GM18505 (cell line): Measurements from ENCODE around the gene RIOK2.
"Not testable (repeated sequence)": the region's sequence is repeated elsewhere in the genome, so short reads cannot be mapped to it uniquely, and the experiment has no call there.

Experiments used
- ATAC-seq: cut with Tn5 transposase; IDR thresholded peaks from one replicate; pipeline ENCODE4 v1.9.1; 2021; ENCODE audit not compliant: unreplicated experiment
- POLR2A ChIP-seq: IDR thresholded peaks from 4 replicates; pipeline ENCODE4 v1.6.1; 2011; ENCODE audit warnings: borderline replicate concordance; ENCODE audit not compliant: insufficient read depth, insufficient read length; ENCODE audit errors: extremely low read depth

Gene RIOK2

DNA sequence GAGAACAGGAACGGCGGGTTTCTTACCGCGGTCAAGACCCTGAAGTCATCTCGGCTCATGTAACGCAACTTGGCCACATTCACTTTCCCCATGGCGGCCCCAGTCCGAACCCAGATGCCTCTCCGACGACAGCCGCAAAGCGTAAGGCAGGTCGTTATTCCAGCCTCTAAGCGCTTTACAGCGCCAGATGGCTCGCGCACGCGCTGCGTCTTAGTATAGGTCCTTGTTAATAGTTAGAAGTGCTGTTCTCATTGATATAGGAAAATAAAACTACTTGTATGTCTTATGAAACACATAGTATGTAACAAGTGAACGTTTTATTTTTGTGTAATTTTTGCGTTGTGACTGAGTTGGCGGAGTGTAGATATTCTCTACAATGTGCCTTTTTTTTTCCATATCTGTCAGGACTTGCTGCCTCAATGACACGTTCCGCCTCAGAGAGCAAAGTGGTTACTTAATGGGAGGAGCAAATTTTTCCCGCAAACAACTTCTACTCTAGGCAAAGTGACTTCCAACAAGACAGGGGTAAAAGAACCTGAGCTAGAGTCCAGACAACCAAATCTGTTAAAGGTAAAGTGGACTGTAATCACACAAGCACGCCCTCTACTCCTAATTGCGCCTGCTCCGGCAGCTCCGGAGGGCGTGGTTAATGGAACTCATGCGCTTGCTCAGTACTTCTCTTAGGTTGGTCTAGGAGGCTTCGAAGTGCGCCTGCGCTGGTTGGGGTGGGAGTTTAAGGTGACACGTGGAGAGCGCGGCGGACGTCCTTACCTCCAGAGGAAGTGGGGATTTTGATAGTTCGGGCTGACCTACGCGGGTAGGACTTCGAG lies at the start of gene RIOK2:
RIOK2 (minus strand) TSS at position 148 of the 830 bp plus-strand sequence; CDS start at position 92, 56 bp downstream.
- TF ChIP-seq POLR2A: peak; percentile 84
- peak; percentile 93 for ATAC-seq

DNA sequence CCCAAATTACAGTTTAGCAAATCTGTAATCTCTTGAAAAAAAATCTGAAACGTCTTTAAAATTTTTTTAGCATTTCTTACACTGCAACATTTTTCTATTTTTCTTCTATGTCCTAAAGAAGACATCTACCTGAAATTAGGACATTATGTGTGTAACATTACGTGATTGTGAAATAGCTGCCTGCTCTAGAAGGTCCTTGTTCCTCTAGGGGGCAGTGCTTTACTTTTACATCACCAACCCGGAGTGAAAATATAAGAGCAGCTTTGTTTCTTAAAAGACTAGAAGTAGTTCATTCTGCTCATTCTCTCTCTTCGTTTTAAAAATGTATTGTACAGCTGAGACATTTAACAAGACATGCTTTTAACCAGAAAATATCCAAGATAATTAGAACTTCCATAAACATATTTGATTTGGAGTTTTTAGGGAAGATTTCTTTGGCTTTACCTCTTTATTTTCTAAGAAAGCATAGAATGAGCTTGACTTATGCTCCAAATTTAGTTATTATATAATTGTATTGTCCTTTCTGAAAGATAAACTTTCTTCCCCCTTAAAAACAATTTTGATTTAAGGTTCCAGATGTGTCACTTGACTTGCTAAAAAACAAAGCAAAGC lies 48.1 kb upstream of the RIOK2 start:
- no peak for TF ChIP-seq POLR2A
- ATAC-seq: peak; percentile 95

DNA sequence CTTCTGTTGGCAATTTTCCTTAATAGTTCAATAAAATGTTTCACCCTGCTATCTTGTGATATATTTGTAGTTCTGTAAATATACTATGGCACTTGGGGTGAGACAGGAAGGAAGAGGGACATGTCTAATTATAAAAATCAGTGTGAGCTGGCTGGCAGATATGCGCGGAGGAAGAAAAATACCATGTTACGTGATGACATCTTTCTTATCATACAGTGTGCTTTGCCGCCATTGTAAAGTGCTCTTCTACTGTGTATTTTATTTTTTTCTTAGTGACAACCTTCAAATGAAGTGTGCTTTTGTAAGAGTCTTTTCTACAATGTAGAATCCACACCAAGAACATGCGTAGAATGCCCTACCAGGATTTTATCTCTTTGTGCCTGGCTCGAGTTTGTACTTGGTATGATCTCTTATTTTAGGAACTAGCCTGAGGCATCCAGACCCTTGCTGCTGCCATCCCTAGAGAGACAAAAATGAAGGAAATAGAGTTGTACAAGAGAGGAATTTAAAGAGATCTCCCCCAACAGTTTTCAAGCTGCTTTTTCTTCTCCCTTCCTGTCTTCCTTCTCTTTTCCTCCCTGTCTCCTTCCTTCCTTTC lies 46.7 kb upstream of the RIOK2 start:
- ATAC-seq: no peak
- TF ChIP-seq POLR2A: no peak

GRCh38 chr5:97229196-97229595 lies 46.1 kb upstream of the RIOK2 start:
- ATAC-seq: no peak
- TF ChIP-seq POLR2A: no peak

DNA sequence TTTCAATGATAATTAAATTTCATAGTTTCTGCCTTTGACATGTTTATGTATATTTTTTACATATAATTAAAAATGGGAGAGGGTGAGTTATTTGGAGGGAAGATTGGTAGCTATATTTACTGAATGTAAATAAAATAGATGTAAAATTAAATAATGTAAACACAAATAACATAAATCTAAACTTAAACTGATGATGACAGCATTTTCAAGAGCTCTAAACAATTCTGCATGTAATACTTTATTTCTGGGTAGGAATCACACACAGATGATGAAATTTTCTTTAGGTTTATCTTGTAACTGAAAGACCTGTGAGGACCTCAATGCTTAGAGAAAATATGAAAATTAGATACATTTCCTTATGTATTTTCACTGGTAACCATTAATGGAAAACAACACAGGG lies 42.2 kb upstream of the RIOK2 start:
- no peak for ATAC-seq
- no peak for TF ChIP-seq POLR2A

GRCh38 chr5:97224112-97224750 lies 41.2 kb upstream of the RIOK2 start:
- TF ChIP-seq POLR2A: no peak
- no peak for ATAC-seq

DNA sequence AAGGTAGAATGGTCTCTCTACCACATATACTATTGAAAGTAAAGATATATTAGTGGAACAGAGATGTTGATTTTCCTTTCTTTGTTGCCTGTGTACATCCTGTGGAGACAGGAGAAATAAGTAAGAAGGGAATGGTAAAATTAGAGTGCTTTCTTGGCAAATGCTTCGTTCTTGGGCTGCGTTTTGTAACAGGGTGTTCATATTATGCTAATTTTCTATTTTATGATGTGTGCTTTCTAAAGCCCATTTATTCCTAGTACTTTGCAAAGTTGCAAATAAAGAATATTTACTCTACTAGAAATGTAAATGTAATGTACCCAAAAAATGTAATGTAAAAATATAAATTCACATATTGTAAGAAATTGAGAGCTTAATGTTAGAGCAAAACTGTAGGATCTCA lies 40.5 kb upstream of the RIOK2 start:
- TF ChIP-seq POLR2A: no peak
- ATAC-seq: no peak

DNA sequence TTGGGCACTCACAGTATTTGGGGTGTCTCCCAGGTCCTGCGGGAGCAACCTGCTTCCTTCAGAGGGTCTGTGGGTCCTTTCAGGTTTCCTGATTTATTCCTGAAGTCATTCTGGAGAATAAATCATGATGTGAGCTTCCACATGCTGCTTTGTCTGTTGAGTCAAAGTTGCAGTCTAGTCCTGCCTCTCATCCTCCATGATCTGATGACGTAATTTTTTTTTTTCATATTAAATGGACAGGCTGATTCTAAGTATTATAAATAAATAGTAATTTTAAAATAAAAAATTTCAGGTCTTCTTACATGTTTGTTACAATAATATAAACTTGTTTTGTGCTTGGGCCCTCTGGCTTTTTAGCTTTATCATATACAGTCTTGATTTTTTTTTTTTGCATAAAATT lies 26.3 kb upstream of the RIOK2 start:
- ATAC-seq: no peak
- TF ChIP-seq POLR2A: no peak

DNA sequence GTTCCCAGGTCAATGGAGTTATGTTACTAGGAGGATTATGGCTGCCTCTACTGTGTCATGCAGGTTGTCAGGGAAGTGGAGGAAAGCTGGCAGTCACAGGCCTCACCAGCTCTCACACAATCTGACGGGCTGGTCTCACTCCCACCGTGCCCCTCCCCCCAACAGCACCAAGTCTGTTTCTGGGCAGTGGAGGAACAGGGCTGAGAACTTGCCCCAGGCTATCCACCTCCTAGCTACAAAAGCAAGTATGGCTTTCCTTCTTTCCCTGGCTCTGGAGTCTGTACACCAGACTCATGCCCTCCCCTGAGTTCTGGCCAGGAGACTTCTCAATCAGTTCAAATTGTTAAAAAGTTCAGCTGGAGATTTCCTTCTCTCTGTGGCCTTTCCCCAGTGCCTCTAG lies 25.7 kb upstream of the RIOK2 start:
- TF ChIP-seq POLR2A: no peak
- ATAC-seq: no peak

DNA sequence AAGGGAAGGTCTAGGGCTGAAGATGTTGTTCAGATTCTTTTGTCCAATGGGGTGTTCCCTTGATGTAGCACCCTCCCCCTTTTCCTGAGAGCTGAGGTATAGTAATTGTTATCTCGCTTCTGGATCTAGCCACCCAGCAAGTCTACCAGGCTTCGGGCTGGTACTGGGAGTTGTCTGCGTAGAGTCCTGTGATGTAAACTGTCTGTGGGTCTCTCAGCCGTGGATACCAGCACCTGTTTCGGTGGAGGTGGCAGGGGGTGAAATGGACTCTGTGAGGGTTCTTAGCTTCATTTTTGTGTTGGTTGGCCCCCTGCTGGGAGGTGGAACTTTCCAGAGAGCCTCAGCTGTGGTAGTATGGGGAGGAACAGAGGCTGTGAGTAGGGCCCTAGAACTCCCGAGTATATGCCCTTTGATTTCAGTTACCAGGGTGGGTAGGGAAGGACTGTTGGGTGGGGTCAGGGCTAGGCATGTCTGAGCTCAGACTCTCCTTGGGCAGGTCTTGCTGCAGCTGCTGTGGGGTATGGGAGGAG lies 25.2 kb upstream of the RIOK2 start:
- no peak for TF ChIP-seq POLR2A
- ATAC-seq: no peak

GRCh38 chr5:97194366-97194765 lies 11.3 kb upstream of the RIOK2 start:
- ATAC-seq: no peak
- TF ChIP-seq POLR2A: no peak

- no peak for ATAC-seq
- TF ChIP-seq POLR2A: no peak
Measured at GRCh38 chr5:97193355-97193688, 10.3 kb upstream of the RIOK2 start.

- no peak for TF ChIP-seq POLR2A
- no peak for ATAC-seq
Measured at GRCh38 chr5:97192580-97193354, 9.7 kb upstream of the RIOK2 start.

DNA sequence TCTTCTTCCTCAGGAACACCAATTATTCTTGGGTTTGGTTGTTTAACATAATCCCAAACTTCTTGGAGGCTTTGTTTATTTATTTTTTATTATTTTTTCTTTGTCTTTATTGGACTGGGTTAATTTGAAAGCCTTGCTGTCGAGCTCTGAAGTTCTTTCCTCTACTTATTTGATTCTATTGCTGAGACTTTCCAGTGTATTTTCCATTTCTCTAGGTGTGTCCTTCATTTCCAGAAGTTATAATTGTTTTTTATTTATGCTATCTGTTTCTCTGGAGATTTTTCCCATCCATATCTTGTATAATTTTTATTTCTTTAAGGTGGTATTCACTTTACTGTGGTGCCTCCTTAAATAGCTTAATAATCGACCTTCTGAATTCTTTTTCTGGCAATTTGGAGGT lies 8.8 kb upstream of the RIOK2 start:
- ATAC-seq: no peak
- TF ChIP-seq POLR2A: no peak

DNA sequence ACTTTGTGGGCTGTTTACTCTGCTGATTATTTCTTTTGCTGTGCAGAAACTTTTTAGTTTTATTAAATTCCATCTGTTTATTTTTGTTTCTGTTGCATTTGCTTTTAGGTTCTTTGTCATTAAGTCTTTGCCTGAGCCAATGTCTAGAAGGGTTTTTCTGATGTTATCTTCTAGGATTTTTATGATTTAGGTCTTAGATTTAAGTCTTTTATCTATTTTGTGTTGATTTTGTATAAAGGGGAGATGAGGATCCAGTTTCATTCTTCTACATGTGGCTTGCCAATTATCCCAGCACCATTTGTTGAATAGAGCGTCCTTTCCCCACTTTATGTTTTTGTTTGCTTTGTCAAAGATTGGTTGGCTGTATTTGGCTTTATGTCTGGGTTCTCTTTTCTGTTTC lies 6.5 kb upstream of the RIOK2 start:
- not testable (repeated sequence) for ATAC-seq
